K562 (cell line): Measurements from ENCODE around the gene VPS37D. TPM values are rescaled to one million over a fixed set of nuclear protein-coding genes. Genes with fewer than 3 reads are reported as not detected.

ENCODE experiments used
- ARID4B ChIP-seq: sonication (generic); formaldehyde crosslinking; IDR thresholded peaks from 2 replicates; pipeline ENCODE4 v1.8.0; 2022; ENCODE audit warnings: mild to moderate bottlenecking, missing genetic modification reagents
- CTCFL ChIP-seq: IDR thresholded peaks from 2 replicates; pipeline ENCODE4 v1.6.1; 2011; ENCODE audit warnings: borderline replicate concordance, low read depth, mild to moderate bottlenecking, moderate library complexity, low read length; ENCODE audit not compliant: insufficient read depth, poor library complexity, severe bottlenecking
- MECOM ChIP-seq: fragments of 250-450 bp; sonication (Bioruptor Pico); IDR thresholded peaks from 2 replicates; pipeline ENCODE4 v1.8.0; 2022; ENCODE audit warnings: inconsistent platforms
- MEIS2 ChIP-seq: fragments of 450-650 bp; IDR thresholded peaks from 2 replicates; pipeline ENCODE4 v1.6.1; 2014; ENCODE audit warnings: mild to moderate bottlenecking; ENCODE audit not compliant: partially characterized antibody
- NFYB ChIP-seq: IDR thresholded peaks from 2 replicates; pipeline ENCODE4 v1.6.1; 2011; ENCODE audit warnings: mild to moderate bottlenecking, moderate library complexity; ENCODE audit not compliant: insufficient read length; ENCODE audit errors: extremely low read depth
- PHB2 ChIP-seq: fragments of 450-650 bp; IDR thresholded peaks from 2 replicates; pipeline ENCODE4 v1.6.1; 2017; ENCODE audit warnings: low read depth
- THRAP3 ChIP-seq: fragments of 450-650 bp; IDR thresholded peaks from 2 replicates; pipeline ENCODE4 v1.6.1; 2016; ENCODE audit warnings: mild to moderate bottlenecking, inconsistent platforms, borderline replicate concordance
- XRCC5 ChIP-seq: fragments of 200-400 bp; formaldehyde crosslinking; IDR thresholded peaks from 2 replicates; pipeline ENCODE4 v1.6.1; 2017; ENCODE audit warnings: low read depth, mild to moderate bottlenecking, low read length
- ZBTB8A ChIP-seq: fragments of 450-650 bp; IDR thresholded peaks from 2 replicates; pipeline ENCODE4 v1.6.1; 2018; ENCODE audit warnings: mild to moderate bottlenecking, moderate library complexity; ENCODE audit not compliant: partially characterized antibody
- ZNF239 ChIP-seq: fragments of 250-450 bp; sonication (Bioruptor Pico); IDR thresholded peaks from 2 replicates; pipeline ENCODE4 v1.4.0; 2020; ENCODE audit warnings: mild to moderate bottlenecking
- ZNF75A ChIP-seq: fragments of 450-650 bp; formaldehyde crosslinking; IDR thresholded peaks from 2 replicates; pipeline ENCODE4 v1.4.0; 2020; ENCODE audit warnings: mild to moderate bottlenecking
- ZNF778 ChIP-seq: fragments of 450-650 bp; formaldehyde crosslinking; IDR thresholded peaks from 2 replicates; pipeline ENCODE4 v1.4.0; 2020; ENCODE audit warnings: mild to moderate bottlenecking, moderate library complexity
- polyA plus RNA-seq, 8 experiments: library from polyadenylated mRNA; depleted of rRNA in 4 of 8; stranded (reverse) in 5 of 8; unstranded in 3 of 8; fragments of >200 nt; fragmentation: Nextera tagmentation in 2 of 8; fragmentation: Illumina TruSeq in 1 of 8; extraction: Ambion mirVana in 2 of 8; extraction: Trizol in 1 of 8; gene quantifications; 2 replicates each; pipeline versions ENCODE4 v1.2.1 to v1.2.3, GENCODE V29; 2011 to 2014; ENCODE audit warnings: inconsistent platforms in 1 of 8, missing spikeins in 1 of 8
- total RNA-seq, 7 experiments: library from RNA; depleted of rRNA in 6 of 7; stranded (reverse); fragments of >200 nt in 6 of 7; fragmentation: Illumina TruSeq in 2 of 7; extraction: Trizol in 2 of 7; gene quantifications; 2 replicates each; pipeline versions ENCODE4 v1.2.1 to v1.2.3, GENCODE V29; 2011 to 2021; ENCODE audit warnings: low replicate concordance in 1 of 7
- TF ChIP-seq, protein P1 (sequence below): IDR thresholded peaks from 2 replicates; pipeline ENCODE4 v1.6.1; 2016; ENCODE audit warnings: missing genetic modification characterization, missing compliant biosample characterization
- TF ChIP-seq, protein P2 (sequence below): IDR thresholded peaks from 3 replicates; pipeline ENCODE4 v1.6.1; 2011; ENCODE audit warnings: borderline replicate concordance, mild to moderate bottlenecking; ENCODE audit not compliant: insufficient read length, insufficient read depth
- TF ChIP-seq, protein P3 (sequence below): conservative IDR thresholded peaks from 2 replicates; pipeline ENCODE4 v1.6.1; 2011; ENCODE audit warnings: low read depth, mild to moderate bottlenecking, low read length; ENCODE audit not compliant: control insufficient read depth

The VPS37D gene
- total and polyA plus RNA-seq, 9 of the 15 experiments (the other 6 are each of a cell fraction or from before 2014, with no cell fraction given): 0.25 to 2.3 (median 1.0) TPM; not detected in 3

- TF ChIP-seq CTCFL: peak; percentile 43
- no peak for TF ChIP-seq ZNF778 (CRISPR knock-in tag)
- TF ChIP-seq ZNF239 (CRISPR knock-in tag): no peak
- TF ChIP-seq, protein P1, sequence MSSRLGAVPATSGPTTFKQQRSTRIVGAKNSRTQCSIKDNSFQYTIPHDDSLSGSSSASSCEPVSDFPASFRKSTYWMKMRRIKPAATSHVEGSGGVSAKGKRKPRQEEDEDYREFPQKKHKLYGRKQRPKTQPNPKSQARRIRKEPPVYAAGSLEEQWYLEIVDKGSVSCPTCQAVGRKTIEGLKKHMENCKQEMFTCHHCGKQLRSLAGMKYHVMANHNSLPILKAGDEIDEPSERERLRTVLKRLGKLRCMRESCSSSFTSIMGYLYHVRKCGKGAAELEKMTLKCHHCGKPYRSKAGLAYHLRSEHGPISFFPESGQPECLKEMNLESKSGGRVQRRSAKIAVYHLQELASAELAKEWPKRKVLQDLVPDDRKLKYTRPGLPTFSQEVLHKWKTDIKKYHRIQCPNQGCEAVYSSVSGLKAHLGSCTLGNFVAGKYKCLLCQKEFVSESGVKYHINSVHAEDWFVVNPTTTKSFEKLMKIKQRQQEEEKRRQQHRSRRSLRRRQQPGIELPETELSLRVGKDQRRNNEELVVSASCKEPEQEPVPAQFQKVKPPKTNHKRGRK: no peak
- TF ChIP-seq MECOM (CRISPR knock-in tag): no peak
- no peak for TF ChIP-seq THRAP3
- TF ChIP-seq MEIS2: peak; percentile 77
- TF ChIP-seq, protein P2, sequence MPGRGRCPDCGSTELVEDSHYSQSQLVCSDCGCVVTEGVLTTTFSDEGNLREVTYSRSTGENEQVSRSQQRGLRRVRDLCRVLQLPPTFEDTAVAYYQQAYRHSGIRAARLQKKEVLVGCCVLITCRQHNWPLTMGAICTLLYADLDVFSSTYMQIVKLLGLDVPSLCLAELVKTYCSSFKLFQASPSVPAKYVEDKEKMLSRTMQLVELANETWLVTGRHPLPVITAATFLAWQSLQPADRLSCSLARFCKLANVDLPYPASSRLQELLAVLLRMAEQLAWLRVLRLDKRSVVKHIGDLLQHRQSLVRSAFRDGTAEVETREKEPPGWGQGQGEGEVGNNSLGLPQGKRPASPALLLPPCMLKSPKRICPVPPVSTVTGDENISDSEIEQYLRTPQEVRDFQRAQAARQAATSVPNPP: no peak
- TF ChIP-seq, protein P3, sequence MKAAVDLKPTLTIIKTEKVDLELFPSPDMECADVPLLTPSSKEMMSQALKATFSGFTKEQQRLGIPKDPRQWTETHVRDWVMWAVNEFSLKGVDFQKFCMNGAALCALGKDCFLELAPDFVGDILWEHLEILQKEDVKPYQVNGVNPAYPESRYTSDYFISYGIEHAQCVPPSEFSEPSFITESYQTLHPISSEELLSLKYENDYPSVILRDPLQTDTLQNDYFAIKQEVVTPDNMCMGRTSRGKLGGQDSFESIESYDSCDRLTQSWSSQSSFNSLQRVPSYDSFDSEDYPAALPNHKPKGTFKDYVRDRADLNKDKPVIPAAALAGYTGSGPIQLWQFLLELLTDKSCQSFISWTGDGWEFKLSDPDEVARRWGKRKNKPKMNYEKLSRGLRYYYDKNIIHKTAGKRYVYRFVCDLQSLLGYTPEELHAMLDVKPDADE: peak; percentile 22; the same call in 1 of the 2 replicates
- TF ChIP-seq XRCC5: no peak
- TF ChIP-seq NFYB: no peak
- TF ChIP-seq ARID4B (CRISPR knock-in tag): no peak
- TF ChIP-seq PHB2: no peak
- TF ChIP-seq ZNF75A: no peak
- no peak for TF ChIP-seq ZBTB8A
Observed at GRCh38 chr7:73718905-73719805, 51.5 kb downstream of the VPS37D start, which contains the start of gene STX1A (continued).
